RPMI7951 (cell line): ENCODE data around the gene TMEM42. TPM values are rescaled to one million over a fixed set of nuclear protein-coding genes. Genes with fewer than 3 reads are reported as not detected.

Experiments
- DNase-seq: peaks from one replicate; pipeline ENCODE4 v3.0.0-alpha.2; 2012; ENCODE audit warnings: low read depth
- total RNA-seq: library from RNA; depleted of rRNA; stranded (reverse); fragments of >200 nt; shearing (Covaris generic); gene quantifications from 2 replicates; pipeline ENCODE4 v1.2.3, GENCODE V29; 2014; rRNA removed

Gene TMEM42
- total RNA-seq, 1 experiment from 2014 or later: 11.8 TPM

DNA sequence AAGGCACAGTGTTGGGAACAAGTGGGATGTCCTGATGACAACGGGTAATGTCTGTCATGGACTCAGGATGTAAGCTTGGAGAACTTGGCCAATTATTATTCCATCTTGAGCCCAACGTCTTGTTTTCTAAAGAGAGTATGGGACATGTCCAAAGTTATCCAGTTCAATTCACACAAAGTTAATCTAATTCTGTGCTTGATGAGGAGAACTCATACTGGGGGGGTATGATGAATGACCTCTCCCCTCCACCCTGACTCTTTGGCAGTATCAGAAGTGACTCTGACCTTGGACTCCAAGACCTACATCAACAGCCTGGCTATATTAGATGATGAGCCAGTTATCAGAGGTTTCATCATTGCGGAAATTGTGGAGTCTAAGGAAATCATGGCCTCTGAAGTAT lies 49.0 kb downstream of the TMEM42 start:
- DNase-seq: no peak

DNA sequence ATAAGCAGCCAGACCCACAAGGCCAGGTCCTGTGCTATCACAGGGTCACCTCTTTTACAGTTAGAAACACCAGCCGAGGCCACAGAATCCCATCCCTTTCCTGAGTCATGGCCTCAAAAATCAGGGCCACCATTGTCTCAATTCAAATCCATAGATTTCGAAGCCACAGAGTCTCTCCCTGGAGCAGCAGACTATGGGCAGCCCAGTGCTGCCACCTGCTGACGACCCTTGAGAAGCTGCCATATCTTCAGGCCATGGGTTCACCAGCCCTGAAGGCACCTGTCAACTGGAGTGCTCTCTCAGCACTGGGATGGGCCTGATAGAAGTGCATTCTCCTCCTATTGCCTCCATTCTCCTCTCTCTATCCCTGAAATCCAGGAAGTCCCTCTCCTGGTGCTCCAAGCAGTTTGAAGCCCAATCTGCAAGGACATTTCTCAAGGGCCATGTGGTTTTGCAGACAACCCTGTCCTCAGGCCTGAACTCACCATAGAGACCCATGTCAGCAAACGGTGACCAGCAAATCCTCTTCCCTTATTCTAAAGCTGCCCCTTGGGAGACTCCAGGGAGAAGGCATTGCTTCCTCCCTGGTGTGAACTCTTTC lies 52.3 kb downstream of the TMEM42 start:
- DNase-seq: peak; percentile 71

DNA sequence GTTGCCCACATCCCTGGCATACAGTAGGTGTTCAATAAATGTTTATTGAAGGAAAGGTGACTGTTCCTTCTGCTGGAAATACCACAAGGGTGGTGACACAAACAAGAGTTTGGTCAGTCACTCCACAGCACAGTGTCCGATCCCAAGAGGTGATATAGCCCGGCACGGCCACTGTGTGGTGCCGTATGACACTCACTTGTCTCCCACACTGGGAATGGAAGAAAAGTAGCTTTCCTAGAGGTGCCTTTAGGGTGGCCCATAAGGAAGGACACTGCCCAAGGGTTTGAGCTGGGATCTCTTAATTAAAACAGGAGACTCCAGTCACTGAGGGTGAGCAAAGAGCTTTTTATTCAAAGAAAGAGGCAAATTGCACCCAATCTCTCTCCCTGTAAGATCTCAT lies 53.2 kb downstream of the TMEM42 start:
- DNase-seq: no peak

Other genes starting within 250 kb of the TMEM42 start
- gene ZNF197, start 236.9 kb upstream of the TMEM42 start, total RNA-seq: 11.4 and 13.7 TPM in 2 replicates
- gene ZNF35, start 213.2 kb upstream of the TMEM42 start, total RNA-seq: 0.49 and 0.84 TPM in 2 replicates
- gene ZNF502, start 149.3 kb upstream of the TMEM42 start, total RNA-seq: 5.3 and 6.1 TPM in 2 replicates
- 4.7 and 6.1 TPM in 2 replicates for gene ZNF501, start 132.3 kb upstream of the TMEM42 start, total RNA-seq
- gene KIAA1143, start 100.3 kb upstream of the TMEM42 start, total RNA-seq: 29.7 and 32.0 TPM in 2 replicates
- 30.2 and 41.2 TPM in 2 replicates for gene KIF15, start 100.1 kb upstream of the TMEM42 start, total RNA-seq
- gene TGM4, start 12.7 kb downstream of the TMEM42 start, total RNA-seq: under 0.01 TPM in 1 of 2 replicates, not detected in the other
- gene ZDHHC3, start 114.3 kb downstream of the TMEM42 start, total RNA-seq: 51.4 and 62.7 TPM in 2 replicates
- gene EXOSC7, start 114.3 kb downstream of the TMEM42 start, total RNA-seq: 52.0 and 69.7 TPM in 2 replicates
- gene CLEC3B, start 164.4 kb downstream of the TMEM42 start, total RNA-seq: 1.7 and 2.4 TPM in 2 replicates